GM12865 (cell line): ENCODE measurements around the gene GAMT.

Source experiments
- DNase-seq: peaks from one replicate; pipeline ENCODE4 v3.0.0; 2010; ENCODE audit warnings: low read depth
- H3K4me3 ChIP-seq: 2 replicates; pipeline ENCODE4 v1.5.1; 2011; ENCODE audit warnings: mild to moderate bottlenecking, low read depth, low read length, control low read depth
- TF ChIP-seq, protein P1 (sequence below): IDR thresholded peaks from 2 replicates; pipeline ENCODE4 v1.5.1; 2011; ENCODE audit warnings: low read length, control low read depth, low read depth, inconsistent platforms; ENCODE audit not compliant: insufficient read depth; ENCODE audit errors: missing control alignments

Gene GAMT

DNA sequence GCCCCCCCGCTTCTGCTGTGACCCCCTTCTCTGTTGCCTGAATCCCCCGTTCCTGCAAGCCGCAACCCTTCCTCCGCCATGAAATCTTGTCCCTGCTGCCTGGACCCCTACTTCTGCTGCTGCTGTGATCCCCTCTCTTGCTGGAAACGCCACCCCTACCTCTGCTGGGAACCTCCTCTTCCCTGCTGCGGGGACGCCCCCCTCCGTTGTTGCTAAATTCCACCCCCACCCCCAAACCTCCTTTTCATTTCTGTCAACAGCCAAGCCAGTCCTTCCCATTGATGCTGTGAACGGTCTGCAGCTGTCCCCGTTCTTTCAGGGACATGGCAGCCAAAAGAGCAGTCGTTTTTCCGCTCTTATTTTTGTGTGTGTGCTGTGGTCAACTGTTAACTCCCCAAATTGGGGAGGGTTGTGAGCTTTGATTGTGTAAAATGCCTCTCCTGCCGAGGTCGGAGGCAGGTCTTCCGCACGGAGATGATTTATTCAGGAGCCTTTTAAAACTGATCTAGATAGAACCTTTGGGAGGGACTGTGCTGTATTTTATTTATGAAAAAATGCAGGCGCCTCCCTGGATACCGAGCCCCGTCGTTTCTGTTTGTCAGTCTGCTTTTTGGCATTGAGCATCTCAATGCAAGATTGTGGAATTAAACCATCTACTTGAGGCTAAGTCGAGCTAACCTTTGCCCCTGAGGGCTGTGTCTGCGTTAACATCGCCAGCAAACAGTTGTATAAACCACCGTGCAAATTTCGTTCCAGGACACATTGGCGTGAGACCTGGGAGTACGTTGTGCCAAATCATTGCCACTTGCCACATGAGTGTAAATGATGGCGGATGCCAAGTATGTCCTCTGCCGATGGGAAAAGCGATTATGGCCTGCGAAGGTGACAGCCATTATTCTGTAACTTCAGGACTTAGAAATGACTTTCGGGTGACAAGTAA, 45.5 kb downstream of the GAMT start:
- TF ChIP-seq, protein P1, sequence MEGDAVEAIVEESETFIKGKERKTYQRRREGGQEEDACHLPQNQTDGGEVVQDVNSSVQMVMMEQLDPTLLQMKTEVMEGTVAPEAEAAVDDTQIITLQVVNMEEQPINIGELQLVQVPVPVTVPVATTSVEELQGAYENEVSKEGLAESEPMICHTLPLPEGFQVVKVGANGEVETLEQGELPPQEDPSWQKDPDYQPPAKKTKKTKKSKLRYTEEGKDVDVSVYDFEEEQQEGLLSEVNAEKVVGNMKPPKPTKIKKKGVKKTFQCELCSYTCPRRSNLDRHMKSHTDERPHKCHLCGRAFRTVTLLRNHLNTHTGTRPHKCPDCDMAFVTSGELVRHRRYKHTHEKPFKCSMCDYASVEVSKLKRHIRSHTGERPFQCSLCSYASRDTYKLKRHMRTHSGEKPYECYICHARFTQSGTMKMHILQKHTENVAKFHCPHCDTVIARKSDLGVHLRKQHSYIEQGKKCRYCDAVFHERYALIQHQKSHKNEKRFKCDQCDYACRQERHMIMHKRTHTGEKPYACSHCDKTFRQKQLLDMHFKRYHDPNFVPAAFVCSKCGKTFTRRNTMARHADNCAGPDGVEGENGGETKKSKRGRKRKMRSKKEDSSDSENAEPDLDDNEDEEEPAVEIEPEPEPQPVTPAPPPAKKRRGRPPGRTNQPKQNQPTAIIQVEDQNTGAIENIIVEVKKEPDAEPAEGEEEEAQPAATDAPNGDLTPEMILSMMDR: no peak
- H3K4me3 ChIP-seq: peak overlapping the region; percentile 79
- DNase-seq: no peak

DNA sequence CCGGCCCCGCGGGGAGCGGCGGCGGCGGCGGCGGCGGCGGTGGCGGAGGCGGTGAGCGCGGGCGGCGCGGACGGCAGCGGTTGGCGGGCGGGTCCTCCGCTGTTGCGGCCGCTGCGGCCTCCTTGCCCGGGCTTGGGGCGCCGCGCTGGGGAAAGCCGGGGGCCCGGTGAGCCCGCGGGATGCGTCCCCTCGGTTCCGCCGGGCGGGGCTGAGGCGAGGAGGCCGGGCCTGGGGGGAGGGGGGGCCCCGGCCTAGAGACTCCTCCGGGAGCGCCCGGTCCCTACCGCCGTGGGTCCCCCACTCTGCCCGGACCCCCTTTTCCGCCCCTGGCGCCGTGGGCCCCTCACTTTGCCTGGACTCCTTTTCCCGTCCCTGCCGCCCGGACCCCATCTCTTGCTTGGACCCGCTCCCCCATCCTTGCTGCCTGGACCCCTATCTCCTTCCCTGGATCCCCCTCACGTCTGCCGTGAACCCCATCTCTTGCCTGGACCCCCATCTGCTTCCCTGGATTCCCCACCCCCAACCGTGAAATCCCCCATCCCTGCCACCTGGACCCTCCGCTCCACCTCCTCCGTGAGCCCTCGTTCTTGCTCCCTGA, 46.3 kb downstream of the GAMT start:
- DNase-seq: no peak
- TF ChIP-seq, protein P1: no peak
- peak overlapping the region; percentile 79 for H3K4me3 ChIP-seq

DNA sequence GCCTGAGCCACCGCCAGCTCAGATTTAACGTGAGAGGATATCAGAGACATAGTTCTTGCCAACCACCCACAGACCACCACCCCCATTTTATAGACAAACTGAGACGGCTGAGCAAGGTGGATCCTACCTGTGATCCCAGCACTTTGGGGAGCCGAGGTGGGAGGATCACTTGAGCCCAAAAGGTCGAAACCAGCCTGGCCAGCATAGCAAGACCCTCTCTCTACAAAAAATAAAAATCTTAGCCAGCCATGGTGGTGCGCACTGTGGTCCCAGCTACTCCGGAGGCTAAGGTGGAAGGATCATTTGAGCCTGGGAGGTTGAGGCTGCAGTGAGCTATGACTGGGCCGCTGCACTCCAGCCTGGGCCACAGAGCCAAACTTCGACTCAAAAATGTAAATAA, 48.2 kb downstream of the GAMT start:
- no peak for DNase-seq
- no peak overlapping the region for H3K4me3 ChIP-seq
- TF ChIP-seq, protein P1: no peak

DNA sequence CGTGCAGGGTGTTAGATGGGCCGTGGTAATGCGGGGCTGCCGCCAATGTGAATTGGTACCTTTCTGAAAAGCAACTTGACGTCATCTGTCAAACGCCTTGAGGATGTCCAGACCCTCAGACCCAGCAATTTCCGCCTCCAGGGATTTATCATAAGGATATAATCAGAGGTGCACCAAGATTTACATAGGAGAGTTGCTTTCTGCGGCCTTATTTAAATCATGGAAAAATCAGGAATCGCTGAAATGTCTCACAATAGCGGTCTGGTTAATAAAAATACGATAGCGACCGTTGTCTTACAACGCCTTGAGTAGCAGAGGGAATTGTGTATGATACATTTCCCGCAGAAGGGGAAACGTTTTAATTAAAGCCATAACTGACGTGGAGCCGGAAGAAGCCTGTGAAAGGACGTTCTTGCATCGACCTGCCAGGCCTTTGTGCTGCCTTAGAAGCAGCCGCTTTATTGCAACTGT, 49.9 kb downstream of the GAMT start:
- H3K4me3 ChIP-seq: no peak overlapping the region
- TF ChIP-seq, protein P1: no peak
- DNase-seq: no peak

DNA sequence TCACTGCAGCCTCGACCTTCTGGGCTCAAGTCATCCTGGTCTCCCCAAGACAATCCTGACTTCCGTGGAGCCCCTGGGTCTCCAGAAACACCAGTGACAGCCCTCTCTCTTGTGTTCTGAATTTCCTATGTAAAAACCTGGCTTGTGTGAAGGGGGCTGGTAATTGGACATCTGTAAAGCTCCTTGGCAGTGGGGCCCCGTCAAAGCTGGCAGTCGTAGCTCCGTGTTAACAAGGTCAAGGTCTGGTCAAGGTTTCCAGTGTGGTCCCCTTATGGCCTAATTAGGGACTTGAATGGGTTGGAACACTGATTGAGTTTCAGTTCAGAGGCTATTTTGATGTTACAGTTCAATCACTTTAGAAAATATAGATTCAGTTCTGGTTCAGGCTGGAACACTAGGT, 50.5 kb downstream of the GAMT start:
- peak; percentile 20 for DNase-seq

DNA sequence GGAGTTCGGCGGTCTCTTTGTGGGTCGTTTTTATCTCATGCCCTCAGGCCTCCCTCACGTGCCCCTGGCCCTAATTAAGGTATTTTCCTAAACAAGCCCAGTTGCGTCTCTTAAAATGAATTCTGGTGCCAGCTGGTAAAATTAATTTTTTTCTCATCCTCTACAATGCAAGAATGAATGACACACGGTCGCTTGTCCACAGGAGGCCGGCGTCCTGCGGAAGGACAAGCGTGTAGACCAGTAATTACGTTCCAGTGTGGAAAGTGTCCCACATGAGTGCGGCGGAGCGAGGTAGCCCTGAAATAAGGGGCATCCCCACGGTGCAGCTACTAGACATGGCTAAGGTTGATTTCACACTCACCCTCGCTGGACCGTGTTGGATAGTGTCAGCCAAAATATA, 52.1 kb downstream of the GAMT start:
- no peak for DNase-seq
- TF ChIP-seq, protein P1: no peak
- no peak overlapping the region for H3K4me3 ChIP-seq

More for the DNA sequence above, 50.5 kb downstream of the GAMT start:
- H3K4me3 ChIP-seq: no peak overlapping the region
- TF ChIP-seq, protein P1: no peak
